CD1c-positive myeloid dendritic cell (primary cell): Measurements from ENCODE around the gene CAMP.
"Not testable (repeated sequence)": the region's sequence is repeated elsewhere in the genome, so short reads cannot be mapped to it uniquely, and the experiment has no call there.

ENCODE experiments used
- DNase-seq: peaks from one replicate; pipeline ENCODE4 v3.0.0-alpha.2; 2016; ENCODE audit errors: extremely low spot score

The CAMP gene

DNA sequence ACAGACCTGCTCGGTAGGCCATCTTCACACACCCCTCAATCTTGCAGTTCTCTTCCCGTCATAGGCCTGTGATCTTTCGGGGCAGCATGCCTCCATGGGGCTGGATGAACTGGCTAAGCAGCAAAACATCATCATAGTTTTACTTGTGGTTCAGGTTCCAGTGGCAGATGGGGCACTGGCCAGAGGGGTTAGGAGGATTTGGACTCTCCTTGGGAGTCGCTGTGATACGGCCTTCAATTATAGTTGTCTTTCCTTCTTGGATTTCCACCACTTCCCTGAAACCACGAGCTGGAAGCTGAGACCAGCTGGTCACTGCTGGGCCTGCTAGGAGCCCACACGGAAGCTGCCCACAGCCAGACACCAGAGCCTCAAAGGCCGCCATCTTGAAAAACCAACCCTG, 33.3 kb downstream of the CAMP start:
- DNase-seq = no peak

DNA sequence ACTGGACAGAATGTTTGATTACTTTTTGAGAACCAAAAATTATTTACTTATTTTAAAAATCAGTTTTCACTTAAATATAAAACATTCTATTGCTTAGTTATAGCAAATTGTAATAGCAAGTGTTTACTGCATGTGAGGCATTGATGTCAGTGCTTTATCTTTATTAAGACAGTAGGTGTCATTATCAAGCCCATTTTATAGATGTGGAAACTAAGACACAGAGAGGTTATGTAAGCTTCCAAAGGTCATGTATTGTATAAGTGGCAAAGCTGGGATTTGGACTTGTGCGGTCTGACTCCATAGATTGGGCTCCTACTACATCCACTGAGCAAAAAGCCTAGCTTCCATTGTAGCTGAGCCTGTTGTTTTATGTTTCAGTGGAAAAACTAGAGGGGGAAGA, 35.2 kb downstream of the CAMP start:
- DNase-seq = no peak

DNA sequence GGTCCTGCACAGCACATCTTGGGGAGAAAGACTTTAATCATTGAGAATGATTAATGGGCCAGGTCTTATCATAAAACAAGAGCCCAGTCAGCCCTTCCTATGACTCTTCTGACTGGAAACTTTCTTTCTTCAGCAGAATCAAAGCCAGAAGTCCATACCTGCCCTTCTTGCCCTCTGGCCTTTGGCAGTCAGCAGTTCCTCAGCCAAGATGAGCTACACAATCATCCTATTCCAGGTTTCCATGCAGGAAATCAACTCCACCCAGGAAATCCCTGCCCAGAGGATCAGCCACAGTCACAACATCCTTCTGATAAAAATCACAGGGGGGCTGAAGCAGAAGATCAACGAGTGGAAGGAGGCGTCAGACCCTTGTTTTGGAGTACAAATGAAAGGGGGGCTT, 44.5 kb downstream of the CAMP start:
- DNase-seq = no peak

DNA sequence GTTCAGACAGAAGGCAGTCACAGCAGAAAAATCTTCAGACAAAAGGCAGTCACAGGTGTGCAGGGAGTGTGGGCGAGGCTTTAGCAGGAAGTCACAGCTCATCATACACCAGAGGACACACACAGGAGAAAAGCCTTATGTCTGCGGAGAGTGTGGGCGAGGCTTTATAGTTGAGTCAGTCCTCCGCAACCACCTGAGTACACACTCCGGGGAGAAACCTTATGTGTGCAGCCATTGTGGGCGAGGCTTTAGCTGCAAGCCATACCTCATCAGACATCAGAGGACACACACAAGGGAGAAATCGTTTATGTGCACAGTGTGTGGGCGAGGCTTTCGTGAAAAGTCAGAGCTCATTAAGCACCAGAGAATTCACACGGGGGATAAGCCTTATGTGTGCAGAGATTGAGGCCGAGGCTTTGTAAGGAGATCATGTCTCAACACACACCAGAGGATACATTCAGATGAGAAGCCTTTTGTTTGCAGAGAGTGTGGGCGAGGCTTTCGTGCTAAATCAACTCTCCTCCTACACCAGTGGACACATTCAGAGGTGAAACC, 45.2 kb downstream of the CAMP start:
- DNase-seq = peak; percentile 20

DNA sequence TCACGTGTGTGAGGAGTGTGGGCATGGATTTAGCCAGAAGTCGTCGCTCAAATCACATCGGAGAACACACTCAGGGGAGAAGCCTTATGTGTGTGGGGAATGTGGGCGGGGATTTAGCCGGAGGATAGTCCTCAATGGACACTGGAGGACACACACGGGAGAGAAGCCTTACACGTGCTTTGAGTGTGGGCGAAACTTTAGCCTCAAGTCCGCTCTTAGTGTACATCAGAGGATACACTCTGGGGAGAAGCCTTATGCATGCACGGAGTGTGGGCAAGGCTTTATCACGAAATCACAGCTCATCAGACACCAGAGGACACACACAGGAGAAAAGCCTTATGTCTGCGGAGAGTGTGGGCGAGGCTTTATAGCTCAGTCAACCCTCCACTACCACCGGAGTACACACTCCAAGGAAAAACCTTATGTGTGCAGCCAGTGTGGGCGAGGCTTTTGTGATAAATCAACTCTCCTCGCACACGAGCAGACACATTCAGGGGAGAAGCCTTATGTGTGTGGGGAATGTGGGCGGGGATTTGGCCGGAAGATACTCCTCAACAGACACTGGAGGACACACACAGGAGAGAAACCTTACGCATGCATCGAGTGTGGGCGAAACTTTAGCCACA, 45.8 kb downstream of the CAMP start:
- DNase-seq = peak; percentile 28

DNA sequence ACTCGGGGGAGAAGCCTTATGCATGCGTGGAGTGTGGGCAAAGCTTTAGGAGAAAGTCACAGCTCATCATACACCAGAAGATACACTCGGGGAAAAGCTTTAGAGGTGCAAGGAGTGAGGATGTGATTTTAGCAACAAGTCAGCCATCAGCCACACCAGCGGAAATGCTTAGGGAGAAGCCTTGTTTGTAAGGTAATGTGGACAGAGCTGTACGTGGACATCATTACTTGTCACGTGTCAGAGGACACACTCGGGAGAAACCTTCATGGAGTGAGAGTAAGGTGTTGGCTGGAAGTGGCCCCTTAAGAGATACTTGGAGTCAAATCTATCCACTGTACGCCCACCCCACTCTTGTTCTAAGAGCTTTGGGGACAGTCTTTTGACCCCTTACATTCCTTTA, 46.3 kb downstream of the CAMP start:
- no peak for DNase-seq

DNA sequence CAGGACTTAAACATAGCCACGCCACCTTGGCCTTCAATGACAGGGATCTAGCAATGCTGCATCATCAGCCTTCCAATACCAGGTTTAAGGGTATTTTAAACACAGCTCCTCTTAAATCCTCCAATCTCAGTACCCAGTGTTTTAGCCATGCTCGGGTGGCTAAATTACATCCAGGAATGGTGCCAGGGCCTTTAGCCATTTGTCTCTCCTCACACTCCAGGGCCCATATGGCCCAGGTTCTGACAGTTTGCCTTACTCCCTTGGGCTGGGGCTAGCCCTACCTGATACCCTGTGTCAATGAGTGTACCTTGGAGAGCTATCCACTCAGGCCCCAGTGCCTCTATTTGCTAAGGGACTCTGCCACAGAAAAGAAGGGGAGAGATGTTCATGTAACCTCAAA, 47.0 kb downstream of the CAMP start:
- no peak for DNase-seq

DNA sequence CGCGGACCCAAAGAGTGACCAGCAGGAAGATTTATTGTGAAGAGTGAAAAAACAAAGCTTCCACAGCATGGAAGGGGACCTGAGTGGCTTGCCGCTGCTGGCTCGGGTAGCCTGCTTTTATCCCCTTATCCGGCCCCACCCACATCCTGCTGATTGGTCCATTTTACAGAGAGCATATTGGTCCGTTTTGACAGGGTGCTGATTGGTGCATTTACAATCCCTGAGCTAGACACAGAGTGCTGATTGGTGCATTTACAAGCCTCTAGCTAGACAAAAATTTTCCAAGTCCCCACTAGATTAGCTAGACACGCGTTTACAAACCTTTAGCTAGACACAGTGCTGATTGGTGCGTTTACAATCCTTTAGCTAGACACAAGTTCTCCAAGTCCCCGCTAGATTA, 47.9 kb downstream of the CAMP start:
- not testable (repeated sequence) for DNase-seq

DNA sequence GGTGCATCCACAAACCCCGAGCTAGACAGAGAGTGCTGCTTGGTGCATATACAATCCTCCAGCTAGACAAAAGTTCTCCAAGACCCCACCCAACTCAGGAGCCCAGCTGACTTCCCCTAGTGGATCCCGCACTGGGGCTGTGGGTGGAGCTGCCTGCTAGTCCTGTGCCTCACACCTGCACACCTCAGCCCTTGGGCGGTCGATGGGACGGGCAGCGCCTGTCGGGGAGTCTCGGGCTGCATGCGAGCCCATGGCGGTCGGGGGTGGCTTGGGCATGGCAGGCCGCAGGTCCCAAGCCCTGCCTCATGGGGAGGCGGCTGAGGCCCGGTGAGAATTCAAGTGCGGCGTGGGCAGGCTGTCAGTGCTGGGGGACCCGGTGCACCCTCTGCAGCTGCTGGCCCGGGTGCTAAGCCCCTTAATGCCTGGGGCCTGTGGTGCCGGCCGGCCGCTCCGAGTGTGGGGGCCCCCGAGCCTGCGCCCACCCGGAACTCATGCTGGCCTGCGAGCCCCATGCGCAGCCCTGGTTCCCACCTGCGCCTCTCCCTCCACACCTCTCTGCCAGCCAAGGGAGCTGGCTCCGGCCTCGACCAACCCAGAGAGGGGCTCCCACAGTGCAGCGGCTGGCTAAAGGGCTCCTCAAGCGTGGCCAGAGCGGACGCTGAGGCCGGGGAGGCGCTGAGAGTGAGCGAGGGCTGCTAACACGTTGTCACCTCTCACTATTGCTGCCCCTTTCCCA, 48.6 kb downstream of the CAMP start:
- DNase-seq = no peak

DNA sequence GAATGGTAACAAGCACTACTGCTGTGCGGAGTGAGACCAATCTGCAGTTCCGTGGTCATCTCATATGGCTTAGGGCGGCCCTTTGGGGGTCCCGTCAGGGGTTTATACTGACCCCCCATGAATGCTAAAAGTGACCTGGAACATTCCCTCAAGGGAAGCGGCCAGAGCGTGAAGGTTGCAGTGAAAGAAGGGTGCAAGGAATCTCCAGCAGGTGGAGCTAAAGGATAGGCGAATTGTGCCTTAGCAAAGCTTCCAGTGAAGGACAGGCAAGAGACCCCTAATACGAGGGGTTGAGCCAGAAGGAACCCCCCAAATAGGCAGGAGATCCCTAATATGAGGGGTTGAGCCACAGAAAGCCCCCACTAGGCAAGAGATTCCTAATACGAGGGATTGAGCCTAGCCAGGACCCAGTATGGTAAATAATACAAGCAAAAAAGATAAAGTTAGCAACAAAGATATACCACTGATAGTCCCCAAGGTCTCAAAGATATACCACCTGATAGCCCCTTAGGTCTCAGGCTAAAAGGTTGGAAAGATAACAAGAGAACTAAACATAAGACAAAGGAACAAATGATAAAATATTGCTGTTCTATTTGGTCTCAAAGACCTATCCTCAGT, 50.4 kb downstream of the CAMP start:
- peak; percentile 72 for DNase-seq

DNA sequence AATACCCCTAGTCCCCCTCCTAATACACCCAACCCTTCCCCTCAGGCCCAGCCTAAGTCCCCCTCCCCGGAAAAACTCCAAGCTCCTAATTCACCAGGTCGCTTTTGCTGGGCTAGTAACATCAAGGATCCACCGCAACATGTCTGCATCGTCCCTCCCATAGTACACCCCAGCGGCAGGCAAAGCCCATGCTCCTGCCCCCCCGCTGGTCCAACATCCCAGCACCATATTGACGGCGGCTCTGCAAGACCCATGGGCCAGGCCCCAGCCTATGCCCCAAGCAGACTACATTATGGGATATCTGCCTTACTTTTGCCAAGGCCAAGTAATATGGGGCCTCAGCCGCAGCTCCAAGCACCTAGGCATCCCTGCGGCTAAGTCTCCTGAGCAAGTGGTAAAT, 51.2 kb downstream of the CAMP start:
- DNase-seq = no peak
